Cardiac septum (tissue), 1 donor: ENCODE data around the gene KRTAP5-2. TPM values are rescaled to one million over a fixed set of nuclear protein-coding genes. Genes with fewer than 3 reads are reported as not detected.

Experiments used
- DNase-seq: peaks from one replicate; pipeline ENCODE4 v3.0.0-alpha.2; 2020; ENCODE audit warnings: low spot score
- intact Hi-C: fragments of 100-400 bp; cut with DNase I; formaldehyde crosslinking; loops from one replicate; pipeline ENCODE4 v1.14.0; 2022
- total RNA-seq: library from RNA; stranded (reverse); fragmentation: NEBNext Ultra II Directional; extraction: Animal tissue kit (Norgen Biotek cat#: 25700); gene quantifications from one replicate; pipeline ENCODE4 v1.2.1, GENCODE V29; 2021
- donor health status: DM: no; HTN: no; CAD: no.

Gene KRTAP5-2
- total RNA-seq, 1 donor from 2014 or later, result not detected

GRCh38 chr11:1571760-1572196 lies 26.3 kb downstream of the KRTAP5-2 start:
- intact Hi-C loops, result loop anchor here (5.0 kb wide), 1 partner anchor 34 kb away; no protein-coding TSS in a partner anchor
- no peak for DNase-seq

- no peak for DNase-seq
- intact Hi-C loops, result loop anchor here (5.0 kb wide), 1 partner anchor 34 kb away; no protein-coding TSS in a partner anchor
Observed at GRCh38 chr11:1570896-1571759, 27.0 kb downstream of the KRTAP5-2 start.

GRCh38 chr11:1570531-1570895 lies 27.6 kb downstream of the KRTAP5-2 start:
- intact Hi-C loops, result loop anchor here (5.0 kb wide), 1 partner anchor 33 kb away; no protein-coding TSS in a partner anchor
- DNase-seq, result no peak

DNA sequence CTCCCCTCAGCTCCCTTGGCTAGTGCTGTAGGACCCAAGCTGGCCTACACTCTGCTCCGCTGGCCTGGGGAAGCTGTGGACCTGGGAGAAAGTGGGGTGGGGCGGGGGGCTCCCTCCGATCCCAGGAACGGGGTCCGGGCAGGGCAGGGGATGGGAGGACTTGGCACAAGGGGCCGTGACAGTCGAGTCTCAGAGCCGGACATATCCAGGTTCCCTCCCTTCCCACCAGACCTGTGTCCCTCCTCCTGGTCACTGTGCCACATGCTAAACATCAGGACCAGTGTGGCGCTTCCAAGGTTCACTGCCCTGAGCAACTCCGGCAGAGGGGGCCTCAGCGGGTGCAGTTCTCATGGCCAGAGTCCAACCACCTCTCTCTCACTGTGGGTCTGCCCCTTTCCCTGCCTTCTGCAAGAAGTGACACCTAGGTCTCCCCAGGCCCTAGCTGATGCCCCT lies 28.1 kb downstream of the KRTAP5-2 start:
- no peak for DNase-seq
- intact Hi-C loops, result loop anchor here (5.0 kb wide), 1 partner anchor 33 kb away; no protein-coding TSS in a partner anchor

DNA sequence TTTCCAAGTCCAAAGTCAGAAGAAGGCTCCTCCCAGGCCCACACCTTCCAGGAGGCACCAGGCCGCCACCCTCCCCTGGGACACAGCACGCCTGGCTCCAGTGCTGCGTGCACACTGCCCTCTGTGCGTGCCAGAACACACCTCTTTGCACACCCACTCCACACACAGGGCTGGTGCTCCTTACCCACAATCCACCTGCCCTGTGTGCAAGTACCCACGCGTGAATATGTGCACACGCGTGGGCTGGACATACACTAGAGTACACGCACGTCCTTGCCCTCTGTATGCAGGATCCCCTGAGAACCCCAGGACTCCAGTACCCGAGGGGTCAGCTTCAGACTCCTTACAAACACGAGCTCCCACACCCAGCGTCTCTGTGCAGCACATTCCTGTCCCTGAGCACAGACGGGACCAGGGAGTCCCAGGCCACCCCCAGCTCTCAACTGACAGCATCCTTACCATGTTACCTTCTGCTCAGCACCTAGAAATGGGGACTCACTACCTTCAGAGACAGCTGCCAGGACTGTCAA lies 28.8 kb downstream of the KRTAP5-2 start:
- no peak for DNase-seq
- intact Hi-C loops, result no loop called here

- intact Hi-C loops, result no loop called here
- DNase-seq, result no peak
Observed at GRCh38 chr11:1568441-1568911, 29.6 kb downstream of the KRTAP5-2 start.

- no peak for DNase-seq
- intact Hi-C loops, result no loop called here
Observed at GRCh38 chr11:1567721-1568100, 30.4 kb downstream of the KRTAP5-2 start.

- intact Hi-C loops, result no loop called here
- peak; percentile 76 for DNase-seq
Observed at GRCh38 chr11:1567052-1567720, 30.9 kb downstream of the KRTAP5-2 start.

GRCh38 chr11:1566381-1567051 lies 31.6 kb downstream of the KRTAP5-2 start:
- no peak for DNase-seq
- intact Hi-C loops, result no loop called here

GRCh38 chr11:1565904-1566247 lies 32.2 kb downstream of the KRTAP5-2 start:
- no peak for DNase-seq
- intact Hi-C loops, result no loop called here

DNA sequence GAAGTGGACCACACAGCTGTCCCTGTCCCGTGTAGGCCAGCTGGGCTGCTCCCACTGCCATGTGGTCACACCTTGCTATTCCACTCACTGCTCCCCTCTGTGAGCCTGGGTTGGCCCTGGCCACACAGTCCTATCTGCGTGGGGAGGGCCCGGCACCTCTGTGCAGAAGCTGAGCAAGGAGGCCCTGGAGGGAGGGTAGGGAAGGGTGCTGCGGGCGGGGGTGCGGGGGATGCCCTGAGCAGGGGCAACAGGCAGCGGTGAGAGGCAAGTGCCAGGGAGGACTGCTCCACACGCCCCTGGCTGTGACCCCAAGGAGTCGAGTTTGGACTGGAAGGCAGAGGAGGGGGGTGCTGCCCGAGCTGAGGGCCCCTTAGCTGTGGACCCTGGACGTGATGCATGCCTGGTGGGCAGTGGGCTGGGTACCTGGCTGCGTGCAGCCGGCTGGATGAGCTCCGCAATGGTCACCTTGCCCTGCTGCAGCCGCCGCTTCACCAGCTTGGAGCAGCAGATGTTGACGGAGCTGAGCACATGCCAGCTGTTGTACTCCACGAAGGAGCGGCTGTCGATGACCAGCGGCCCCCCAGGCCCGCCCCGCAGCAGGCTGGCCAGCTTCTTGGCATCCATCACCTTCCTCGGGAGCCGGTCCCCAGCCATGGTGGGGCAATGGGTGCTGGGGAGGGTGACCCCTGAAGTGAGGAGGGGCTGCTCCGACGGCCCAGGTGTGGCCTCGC lies 32.8 kb downstream of the KRTAP5-2 start:
- intact Hi-C loops, result no loop called here
- peak; percentile 75 for DNase-seq

GRCh38 chr11:1564535-1565172 lies 33.4 kb downstream of the KRTAP5-2 start:
- intact Hi-C loops, result no loop called here
- DNase-seq, result peak; percentile 88

- no peak for DNase-seq
- intact Hi-C loops, result no loop called here
Observed at GRCh38 chr11:1563697-1564534, 34.2 kb downstream of the KRTAP5-2 start.

- intact Hi-C loops, result no loop called here
- no peak for DNase-seq
Observed at GRCh38 chr11:1563149-1563638, 34.9 kb downstream of the KRTAP5-2 start.

GRCh38 chr11:1562469-1563148 lies 35.5 kb downstream of the KRTAP5-2 start:
- DNase-seq, result no peak
- intact Hi-C loops, result no loop called here

GRCh38 chr11:1561955-1562354 lies 36.1 kb downstream of the KRTAP5-2 start:
- DNase-seq, result no peak
- intact Hi-C loops, result no loop called here

DNA sequence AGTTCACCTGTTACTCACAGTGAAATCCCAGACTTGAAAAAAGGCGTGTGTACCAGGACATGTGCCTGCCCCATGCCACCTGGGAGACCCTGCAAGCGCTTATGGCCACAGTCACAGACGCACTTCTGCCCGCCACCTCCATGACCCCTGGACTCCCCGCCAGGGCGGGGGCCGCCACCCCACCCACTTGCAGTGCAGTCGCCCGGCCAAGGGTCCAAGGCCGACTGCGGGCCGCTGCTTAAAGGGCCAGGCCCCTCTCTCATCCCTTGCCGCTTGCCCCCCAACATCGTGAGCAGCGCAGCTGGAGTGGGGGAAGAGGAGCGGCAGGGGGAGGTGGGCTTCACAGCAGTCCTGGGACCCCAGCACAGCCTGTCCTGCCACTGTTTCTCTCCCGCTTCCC lies 36.8 kb downstream of the KRTAP5-2 start:
- intact Hi-C loops, result no loop called here
- no peak for DNase-seq
